UCSD-AML1 (cell line): ENCODE results near the gene MYO19.

Experiments used
- DNase-seq: peaks from one replicate; lab custom pipeline; 2025; ENCODE audit not compliant: unreplicated experiment; lab: John Stamatoyannopoulos, UW

Gene MYO19, protein sequence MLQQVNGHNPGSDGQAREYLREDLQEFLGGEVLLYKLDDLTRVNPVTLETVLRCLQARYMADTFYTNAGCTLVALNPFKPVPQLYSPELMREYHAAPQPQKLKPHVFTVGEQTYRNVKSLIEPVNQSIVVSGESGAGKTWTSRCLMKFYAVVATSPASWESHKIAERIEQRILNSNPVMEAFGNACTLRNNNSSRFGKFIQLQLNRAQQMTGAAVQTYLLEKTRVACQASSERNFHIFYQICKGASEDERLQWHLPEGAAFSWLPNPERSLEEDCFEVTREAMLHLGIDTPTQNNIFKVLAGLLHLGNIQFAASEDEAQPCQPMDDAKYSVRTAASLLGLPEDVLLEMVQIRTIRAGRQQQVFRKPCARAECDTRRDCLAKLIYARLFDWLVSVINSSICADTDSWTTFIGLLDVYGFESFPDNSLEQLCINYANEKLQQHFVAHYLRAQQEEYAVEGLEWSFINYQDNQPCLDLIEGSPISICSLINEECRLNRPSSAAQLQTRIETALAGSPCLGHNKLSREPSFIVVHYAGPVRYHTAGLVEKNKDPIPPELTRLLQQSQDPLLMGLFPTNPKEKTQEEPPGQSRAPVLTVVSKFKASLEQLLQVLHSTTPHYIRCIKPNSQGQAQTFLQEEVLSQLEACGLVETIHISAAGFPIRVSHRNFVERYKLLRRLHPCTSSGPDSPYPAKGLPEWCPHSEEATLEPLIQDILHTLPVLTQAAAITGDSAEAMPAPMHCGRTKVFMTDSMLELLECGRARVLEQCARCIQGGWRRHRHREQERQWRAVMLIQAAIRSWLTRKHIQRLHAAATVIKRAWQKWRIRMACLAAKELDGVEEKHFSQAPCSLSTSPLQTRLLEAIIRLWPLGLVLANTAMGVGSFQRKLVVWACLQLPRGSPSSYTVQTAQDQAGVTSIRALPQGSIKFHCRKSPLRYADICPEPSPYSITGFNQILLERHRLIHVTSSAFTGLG

DNA sequence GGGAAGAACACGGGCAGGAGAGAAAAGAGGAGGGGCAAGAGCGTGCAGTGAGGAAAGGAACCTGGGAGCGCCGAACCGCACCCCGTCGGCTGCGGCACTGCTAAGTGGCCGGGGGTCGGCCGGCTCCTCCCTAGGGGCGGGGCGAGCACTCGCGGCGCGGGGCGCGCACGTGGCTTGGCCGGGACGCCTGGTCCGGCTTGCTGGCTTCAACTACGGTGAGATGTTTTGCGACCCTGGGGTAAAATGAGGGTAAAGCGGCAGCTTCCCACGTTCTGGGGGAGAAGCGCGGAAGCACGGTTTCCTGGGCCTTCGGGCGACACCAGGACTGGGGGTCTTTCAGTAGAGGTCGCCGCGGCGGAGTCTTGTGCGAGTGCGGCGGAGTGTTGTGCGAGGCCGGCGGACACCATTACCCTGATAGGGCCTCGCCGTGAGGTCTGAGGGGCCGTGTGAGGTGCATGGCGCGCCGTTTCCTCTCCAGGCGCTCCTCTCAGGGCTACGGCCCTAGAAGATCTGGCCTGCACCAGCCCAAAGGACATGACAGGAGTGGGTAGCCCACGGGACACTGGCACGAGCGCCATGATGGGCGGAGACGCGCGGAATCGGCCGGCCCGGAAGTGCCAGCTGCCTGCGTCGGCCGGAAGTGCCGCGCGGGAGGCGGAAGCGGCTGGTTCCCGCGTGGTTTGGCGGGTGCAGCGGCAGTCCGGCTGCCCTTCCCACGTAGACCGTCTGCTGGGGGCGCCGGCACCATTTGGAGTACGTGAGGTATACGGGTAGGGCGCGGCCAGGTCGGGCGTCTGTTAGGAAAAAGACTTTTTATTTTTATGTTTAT is at the start of gene MYO19, which contains the start of gene PIGW:
TSS of gene MYO19 (minus strand) at position 29 of the 829 bp plus-strand sequence. CDS start 2,330 bp downstream, outside the sequence.
TSS of gene PIGW (plus strand) at position 148 of the 829 bp plus-strand sequence. CDS start 2,115 bp downstream, outside the sequence.
- DNase-seq = peak; percentile 94

DNA sequence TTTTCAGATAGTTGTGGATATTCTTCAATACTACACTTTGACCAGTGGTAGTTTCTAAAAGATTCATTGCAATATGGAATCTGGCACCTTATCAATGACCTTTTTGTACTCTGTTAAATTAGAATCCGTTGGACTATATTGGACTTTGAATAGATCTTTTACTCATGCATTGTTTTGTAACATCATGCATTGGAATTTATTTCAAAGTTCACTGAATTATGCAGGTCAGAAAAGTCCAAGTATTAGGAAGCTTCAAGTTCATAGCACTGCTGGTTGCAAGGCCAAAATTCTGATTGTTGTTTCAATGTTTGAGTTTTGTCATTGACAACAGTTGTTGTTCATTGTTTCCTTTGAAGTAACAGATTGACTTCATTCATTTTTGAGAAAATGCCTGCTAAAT is 49.1 kb upstream of the MYO19 start:
- DNase-seq = no peak

DNA sequence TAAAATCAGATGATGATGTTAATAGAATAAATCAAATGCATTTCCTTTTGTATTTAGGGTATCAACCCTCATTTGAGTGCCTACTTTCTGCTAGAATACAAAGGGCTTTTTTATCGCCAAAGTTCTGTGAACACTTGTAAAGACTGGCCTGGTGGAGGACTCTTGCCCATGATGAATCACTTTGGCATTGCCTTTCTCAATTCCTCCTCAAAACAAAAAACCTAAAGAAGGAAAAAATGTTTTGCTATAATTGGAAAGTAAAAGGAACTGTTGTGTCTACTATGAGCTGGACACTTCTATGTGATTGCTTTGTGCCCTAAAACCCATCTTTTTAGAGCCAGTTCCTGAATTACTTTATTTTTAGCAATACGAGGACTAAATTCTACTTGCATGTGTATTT is 44.0 kb upstream of the MYO19 start:
- no peak for DNase-seq

DNA sequence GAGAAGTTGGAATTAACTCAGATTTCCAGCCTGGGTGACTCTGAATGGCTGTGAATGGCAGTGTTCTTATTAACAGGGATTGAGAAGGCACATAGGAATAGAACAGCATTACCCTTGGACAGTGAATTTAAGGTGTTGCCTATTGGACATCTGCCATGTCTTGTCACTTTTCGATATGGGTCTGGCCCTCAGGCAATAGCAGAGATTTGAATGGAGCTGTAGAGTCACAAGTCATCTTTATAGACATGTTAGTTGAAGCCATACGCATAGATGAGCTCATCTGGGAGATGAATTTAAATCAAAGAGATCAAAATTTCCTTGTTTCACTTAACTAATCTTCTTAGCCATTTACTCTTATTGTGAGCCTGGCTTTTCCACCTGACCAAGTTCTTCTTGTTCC is 42.1 kb upstream of the MYO19 start:
- no peak for DNase-seq

DNA sequence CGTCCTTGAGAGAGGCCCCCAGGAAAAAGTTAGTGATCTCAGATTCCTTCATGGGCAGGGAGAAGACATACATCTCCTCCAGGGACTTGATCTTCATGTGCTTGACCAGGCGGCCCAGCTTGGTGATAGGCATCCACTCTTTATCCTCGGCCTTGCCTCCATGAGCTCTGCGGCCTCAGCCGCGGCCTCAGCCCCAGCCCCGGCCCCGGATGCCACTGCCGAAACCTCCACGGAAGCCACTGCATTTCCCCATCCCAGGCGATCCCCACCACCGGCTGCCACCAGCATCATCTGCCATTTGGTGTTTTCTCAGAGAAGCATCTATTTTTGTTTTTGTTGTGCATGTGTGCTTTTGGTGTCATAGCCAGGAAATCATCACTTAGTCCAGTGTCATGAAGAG is 40.4 kb upstream of the MYO19 start:
- no peak for DNase-seq

DNA sequence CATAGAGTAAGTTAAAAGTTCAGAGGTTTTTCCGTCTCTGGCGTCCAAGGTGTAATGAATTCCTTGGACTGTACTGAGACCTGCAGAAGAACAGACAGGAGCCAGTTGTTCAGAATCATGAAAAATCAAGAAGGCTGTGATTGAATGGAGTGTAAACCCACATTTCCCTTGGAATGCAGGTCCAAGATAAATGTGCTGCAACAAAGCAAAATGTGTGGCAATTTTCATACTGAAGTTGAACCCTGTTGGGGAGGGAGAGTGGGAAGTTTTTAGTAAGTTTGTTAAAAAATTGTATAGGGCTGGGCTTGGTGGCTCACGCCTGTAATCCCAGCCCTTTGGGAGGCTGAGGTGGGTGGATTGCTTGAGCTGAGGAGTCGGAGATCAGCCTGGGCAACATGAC is 31.4 kb upstream of the MYO19 start:
- DNase-seq = no peak

DNA sequence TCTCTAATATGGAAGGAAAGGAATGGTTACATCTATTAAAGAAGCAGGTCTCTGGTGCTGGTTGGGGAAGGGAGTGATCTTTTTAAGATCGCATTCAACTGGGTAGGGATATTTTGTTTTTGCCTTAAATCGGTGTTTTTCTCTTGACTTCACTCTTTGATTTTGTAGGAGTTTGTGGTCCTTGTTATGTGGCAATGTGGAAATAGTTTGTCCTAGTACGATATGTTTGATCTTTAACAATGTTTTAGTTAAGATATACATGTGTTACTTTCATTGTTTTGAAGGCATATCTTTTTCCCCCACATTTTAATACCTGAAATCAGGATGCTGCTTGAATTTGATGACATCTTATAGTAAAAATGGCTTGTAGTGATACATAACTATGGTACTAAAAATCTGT is 18.8 kb upstream of the MYO19 start:
- no peak for DNase-seq

DNA sequence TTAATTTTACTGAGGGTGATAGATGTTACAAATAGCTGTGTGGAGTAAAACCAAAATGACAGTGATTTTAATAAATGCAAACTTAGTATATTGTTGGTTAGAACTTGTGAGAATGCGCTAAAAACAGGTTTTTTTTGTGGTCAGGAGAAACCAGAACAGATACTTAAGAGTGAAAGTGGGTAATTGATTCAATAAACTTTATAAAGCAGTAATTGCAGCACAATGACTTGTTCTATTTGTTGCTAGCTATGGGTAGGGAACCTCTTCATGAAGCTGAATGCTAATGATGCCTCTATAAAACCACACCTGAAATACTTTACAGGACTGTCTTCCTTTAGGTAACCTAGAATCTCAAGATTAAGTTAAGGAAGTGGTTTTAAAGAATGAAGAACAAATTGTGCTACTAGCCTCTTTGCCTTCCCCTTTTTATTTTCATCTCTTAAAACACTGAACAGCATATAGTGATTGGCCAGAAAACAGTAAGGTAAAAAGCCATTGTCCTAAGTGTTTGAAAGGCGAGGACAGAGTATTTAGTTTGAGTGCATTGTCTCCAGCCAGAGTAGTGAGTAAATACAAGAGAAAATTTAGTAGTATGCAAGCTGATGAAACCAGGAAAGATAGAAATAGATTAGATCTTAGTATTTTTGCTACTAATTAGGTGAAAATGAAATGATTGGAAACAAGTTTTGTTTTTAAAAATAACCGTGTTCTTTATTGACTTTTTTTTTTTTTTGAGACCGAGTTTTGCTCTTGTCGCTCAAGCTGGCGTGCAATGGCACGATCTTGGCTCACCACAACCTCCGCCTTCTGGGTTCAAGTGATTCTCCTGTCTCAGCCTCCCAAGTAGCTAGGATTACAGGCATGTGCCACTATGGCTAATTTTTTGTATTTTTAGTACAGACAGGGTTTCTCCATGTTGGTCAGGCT is 16.1 kb upstream of the MYO19 start:
- DNase-seq = no peak

DNA sequence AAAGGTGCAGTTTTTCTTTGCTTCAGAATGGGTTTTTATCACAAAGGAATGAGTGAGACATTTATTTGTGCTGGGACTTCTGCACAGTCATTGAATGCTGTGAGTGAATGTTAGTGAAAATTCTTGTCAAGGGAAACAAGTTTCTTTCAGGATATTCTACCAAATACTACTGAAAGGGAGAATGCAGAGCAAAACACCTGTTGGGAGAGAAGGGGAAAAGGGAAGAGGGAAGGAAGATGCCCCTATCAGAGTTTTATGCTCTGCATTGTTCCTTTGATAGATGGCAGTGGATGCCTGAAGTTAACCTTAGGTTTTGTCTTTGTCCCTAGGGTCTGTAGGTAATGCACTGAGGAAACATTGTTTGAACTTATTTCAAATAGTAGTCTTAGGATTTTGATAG is 13.1 kb upstream of the MYO19 start:
- DNase-seq = no peak

DNA sequence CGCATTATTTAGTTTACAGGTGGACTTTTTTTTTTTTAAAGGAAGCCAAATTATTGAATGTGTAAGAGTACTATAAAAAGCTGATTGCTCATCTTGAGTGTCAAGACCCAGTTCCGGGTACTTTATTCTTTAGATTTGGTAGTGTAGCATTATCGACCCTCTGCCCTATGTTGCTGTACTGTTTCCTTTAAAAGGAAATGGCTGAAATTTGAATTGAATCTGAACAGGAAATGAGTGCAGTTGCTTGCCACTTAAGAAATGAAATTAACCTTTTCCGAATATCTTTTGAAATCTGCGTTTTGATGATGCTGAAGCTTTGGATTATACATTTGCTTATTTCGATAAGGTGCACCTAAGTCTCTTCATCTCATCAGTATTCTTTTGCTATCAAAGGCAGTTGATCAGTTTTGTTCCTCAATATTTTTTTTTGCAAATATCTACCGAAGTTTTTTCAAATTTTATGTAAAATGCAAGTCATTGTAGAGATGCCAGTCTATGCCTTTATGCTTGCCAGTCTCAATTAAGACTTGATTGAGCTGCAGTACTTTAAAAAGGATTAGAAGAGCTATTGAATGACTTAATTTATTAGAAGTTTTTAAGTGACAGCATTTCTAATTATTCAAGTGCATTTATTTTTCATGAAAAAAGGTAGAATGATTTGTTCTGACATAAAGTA is 11.9 kb upstream of the MYO19 start:
- DNase-seq = no peak

DNA sequence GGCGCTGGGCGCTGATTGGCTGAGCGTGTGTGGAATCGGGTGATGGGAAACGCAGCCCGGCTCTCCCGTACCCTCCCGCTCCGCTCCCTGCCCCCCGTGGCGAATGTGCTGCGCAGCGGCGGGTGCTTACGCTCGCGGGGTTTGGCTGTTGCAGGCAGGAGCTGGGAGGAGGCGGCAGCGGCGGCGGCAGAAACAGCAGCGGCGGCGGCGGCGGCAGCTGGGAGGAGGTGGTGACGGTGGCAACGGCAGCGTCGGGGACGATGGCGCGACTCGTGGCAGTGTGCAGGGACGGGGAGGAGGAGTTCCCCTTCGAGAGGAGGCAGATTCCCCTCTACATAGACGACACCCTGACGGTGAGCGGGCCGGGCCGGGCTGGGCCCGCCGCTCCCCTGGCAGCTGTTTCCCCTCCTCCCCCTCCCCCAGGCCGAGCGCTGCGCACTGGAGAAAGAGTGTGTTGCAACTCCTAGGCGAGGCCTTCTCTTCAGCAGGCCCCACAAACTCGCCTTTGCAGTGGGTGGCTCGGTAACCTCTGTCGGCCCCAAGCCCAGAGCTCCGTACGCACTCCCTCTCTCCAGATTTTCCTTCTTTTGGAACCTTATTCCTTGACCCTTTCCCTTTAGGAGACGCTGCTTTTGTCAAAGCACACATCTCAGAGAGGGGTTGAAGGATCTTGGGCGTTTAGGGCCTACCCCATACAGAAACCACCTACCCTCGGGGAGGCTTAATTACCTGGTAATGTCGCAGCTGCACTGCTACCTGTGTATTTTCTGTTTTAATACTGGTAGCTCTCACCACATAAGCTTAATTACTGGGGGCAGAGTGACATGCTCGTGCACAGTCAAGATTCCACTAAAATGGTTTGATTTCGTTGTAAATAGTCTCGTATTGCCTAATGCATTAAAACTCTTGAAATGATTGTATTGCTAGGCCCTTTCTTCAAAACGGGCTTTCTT is 11.1 kb upstream of the MYO19 start:
- peak; percentile 97 for DNase-seq

DNA sequence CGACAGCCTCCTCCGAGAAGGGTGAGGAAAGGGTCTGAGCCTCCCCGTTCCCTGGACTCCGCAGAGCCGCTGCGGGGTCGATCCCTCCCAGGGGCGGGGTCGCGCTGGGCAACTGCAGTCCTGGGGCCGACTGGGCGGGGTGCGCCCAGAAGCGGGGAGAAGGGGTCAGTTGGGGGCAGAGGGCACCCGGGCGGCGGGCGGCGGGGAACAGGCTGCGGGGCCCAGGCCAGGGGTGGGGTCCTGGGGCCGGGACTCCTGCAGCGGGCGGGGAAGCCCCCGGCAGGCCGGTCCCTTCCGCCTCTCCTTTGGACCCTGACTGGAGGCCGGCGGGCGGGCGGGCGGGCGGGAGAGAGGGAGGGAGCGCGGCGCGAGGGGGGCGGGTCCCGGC is 10.4 kb upstream of the MYO19 start:
- no peak for DNase-seq

DNA sequence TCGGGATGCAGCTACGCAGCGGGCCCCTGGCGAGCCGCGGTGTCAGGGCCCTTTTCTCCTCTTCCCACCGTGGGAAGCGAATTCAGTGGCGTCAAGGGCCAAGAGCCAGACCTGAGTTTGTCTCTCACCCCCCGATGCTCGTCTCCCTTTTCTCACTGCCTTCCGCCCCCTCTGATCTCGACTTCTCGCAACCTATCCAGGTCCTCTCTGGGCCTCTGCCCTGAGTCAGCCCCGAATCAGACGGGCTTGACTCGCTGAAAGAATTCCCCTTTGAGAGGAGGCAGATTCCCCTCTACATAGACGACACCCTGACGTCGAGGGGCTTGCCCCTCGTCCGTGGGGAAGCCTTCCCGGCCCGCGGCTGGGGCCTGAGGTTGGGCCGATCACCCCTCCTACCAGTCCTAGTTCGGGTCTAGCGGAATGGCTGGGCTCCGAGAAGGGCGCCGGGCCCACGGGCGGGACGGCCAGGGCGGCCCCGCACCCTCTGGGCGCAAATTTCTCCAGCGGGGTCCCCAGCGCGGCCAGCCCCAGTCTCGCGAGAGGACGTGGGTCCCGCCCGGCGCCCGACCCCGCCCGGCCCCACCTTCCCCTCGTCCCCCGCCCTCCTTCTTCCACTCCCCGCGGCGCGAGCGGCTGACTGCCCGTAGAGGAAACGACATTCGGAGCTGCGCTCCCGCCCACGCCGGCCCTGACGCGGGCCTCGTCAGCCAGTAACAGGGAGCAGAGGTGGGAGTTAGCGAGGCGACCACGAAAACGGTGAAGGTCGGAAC is 9.8 kb upstream of the MYO19 start, which contains the start of gene GGNBP2:
TSS of gene GGNBP2 (plus strand) at position 613 of the 770 bp plus-strand sequence. CDS start 806 bp downstream, outside the sequence.
- DNase-seq = peak; percentile 94

DNA sequence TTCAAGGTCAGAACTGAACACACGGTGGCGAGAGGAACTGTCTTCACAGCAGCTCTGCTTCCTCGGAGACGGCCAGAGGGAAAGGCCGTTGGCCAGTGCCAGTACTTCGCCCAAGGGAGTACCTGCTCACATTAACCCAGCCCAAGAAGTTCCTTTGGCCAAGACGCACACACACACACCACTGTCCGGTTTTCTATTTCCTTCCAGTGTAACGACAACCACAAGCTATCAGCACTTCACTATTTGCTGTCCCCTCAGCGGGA is 9.3 kb upstream of the MYO19 start:
- peak; percentile 69 for DNase-seq

DNA sequence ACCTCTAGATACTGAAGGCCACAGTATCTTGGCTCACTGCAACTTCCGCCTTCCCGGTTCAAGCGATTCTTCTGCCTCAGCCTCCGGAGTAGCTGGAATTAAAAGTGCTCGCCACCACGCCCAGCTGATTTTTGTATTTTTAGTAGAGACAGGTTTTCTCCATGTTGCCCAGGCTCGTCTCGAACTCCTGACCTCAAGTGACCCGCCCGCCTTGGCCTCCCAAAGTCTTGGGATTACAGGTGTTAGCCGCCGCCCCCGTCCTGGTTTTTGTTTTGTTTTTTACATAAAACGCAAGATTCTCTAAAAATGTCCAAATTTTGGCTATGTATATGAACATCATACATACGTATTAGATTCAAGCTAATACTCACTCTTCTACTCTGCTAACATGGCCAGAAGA is 8.1 kb upstream of the MYO19 start:
- DNase-seq = no peak

DNA sequence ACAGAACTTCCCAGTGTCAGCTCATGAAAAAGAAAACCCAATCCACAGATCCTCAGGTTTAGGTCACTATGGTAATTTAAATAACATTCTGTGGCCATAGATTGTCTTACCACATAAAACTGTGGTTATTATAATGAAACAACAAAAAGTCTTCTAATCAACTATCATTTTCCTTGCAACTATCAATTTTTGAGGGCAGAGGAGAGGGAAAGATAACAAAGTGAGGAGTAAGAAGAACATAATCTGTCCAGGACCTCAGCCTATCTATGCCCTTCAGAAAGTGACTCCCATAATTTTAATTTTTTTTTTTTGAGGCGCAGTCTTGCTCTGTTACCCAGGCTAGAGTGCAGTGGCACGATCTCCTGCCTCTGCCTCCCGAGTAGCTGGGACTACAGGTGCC is 6.0 kb upstream of the MYO19 start:
- DNase-seq = no peak

DNA sequence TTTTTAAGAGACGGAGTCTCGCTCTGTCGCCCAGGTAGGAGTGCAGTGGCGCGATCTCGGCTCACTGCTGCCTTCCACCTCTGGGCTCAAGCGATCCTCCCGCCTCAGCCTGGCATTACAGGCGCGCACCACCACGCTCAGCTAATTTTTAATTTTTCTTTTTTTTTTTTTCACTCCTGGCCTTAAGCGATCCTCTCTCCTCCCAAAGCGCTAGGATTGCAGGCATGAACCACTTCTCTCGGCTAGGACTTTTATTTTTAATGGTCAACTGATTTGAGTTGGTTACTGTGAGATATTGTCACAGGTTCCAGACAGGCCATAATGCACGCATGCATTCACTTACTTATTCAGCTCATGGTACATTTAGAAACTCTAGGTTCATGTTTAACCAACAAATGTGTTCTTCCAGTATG is 1.0 kb upstream of the MYO19 start:
- DNase-seq = no peak
